IMR-90 (cell line): ENCODE data around the gene IPO13. TPM values are rescaled to one million over a fixed set of nuclear protein-coding genes. Genes with fewer than 3 reads are reported as not detected.

Experiments
- ATAC-seq: fragments of 200-7000 bp; cut with Tn5 transposase; 2 replicates; pipeline ENCODE4 v1.9.1; 2020; ENCODE audit warnings: low read depth, mild to moderate bottlenecking, moderate library complexity
- BruUV-seq: library from RNA; stranded (reverse); fragments of 400-500 nt; replicated peaks from 2 replicates; lab custom pipeline; 2021; lab: Mats Ljungman, UMichigan
- CTCF ChIA-PET: fragments of 300-600 bp; formaldehyde crosslinking; extraction: SDS; loops from one replicate; lab custom pipeline; 2021; ENCODE audit warnings: antibody characterized with exemption; lab: Yijun Ruan, JAX
- POLR2A ChIA-PET: fragments of 300-600 bp; sonication (Branson Sonifier 250); formaldehyde crosslinking; loops from one replicate; lab custom pipeline; 2022; ENCODE audit warnings: antibody characterized with exemption; ENCODE audit not compliant: unreplicated experiment; lab: Charles Lee
- DNase-seq: peaks from one replicate; pipeline ENCODE4 v3.0.0; 2013
- H2AFZ ChIP-seq: replicated peaks from 2 replicates; pipeline ENCODE3; 2013; ENCODE audit warnings: low read length, mild to moderate bottlenecking; ENCODE audit not compliant: poor library complexity
- H2AK5ac ChIP-seq: 2 replicates; pipeline ENCODE4 v1.6.1; 2013; ENCODE audit warnings: low read depth, low read length, inconsistent platforms
- H2AK9ac ChIP-seq: replicated peaks from 2 replicates; pipeline ENCODE3; 2013; ENCODE audit warnings: mild to moderate bottlenecking, low read depth, low read length, moderate library complexity; ENCODE audit not compliant: poor library complexity
- H2BK120ac ChIP-seq: 2 replicates; pipeline ENCODE4 v1.6.1; 2013; ENCODE audit warnings: low read depth, low read length, inconsistent platforms
- H2BK15ac ChIP-seq: 3 replicates; pipeline ENCODE4 v1.6.1; 2013; ENCODE audit warnings: low read depth, low read length, inconsistent platforms
- H2BK20ac ChIP-seq: 2 replicates; pipeline ENCODE4 v1.6.1; 2013; ENCODE audit warnings: low read depth, mild to moderate bottlenecking, inconsistent platforms, low read length, moderate library complexity
- H2BK5ac ChIP-seq: 2 replicates; pipeline ENCODE4 v1.6.1; 2013; ENCODE audit warnings: mild to moderate bottlenecking, low read depth, low read length, inconsistent platforms; ENCODE audit not compliant: poor library complexity, severe bottlenecking
- H3K14ac ChIP-seq: replicated peaks from 2 replicates; pipeline ENCODE4 v1.6.1; 2013; ENCODE audit warnings: low read depth, low read length, inconsistent platforms
- H3K18ac ChIP-seq: 2 replicates; pipeline ENCODE4 v1.6.1; 2013; ENCODE audit warnings: low read depth, low read length, control low read depth
- H3K23ac ChIP-seq: 2 replicates; pipeline ENCODE4 v1.6.1; 2013; ENCODE audit warnings: low read depth, low read length, inconsistent platforms
- H3K27ac ChIP-seq: 2 replicates; pipeline ENCODE4 v1.5.1; 2013; ENCODE audit warnings: mild to moderate bottlenecking, control low read depth, low read length; ENCODE audit not compliant: insufficient read depth
- H3K27me3 ChIP-seq: 2 replicates; pipeline ENCODE4 v1.6.1; 2013; ENCODE audit warnings: low read length; ENCODE audit not compliant: control insufficient read depth, insufficient read depth
- H3K36me3 ChIP-seq: 2 replicates; pipeline ENCODE4 v1.6.1; 2013; ENCODE audit warnings: low read length, mixed read lengths; ENCODE audit not compliant: control insufficient read depth, insufficient read depth
- H3K4ac ChIP-seq: 2 replicates; pipeline ENCODE4 v1.6.1; 2013; ENCODE audit warnings: low read depth, low read length, inconsistent platforms
- H3K4me1 ChIP-seq: 2 replicates; pipeline ENCODE4 v1.6.1; 2013; ENCODE audit warnings: low read length, mixed read lengths; ENCODE audit not compliant: control insufficient read depth, insufficient read depth
- H3K4me2 ChIP-seq: 2 replicates; pipeline ENCODE4 v1.6.1; 2013; ENCODE audit warnings: low read depth, mild to moderate bottlenecking, control low read depth, low read length, moderate library complexity
- H3K4me3 ChIP-seq: 2 replicates; pipeline ENCODE4 v1.5.1; 2013; ENCODE audit warnings: low read depth, mild to moderate bottlenecking, control low read depth, low read length, moderate library complexity; ENCODE audit not compliant: insufficient read depth
- H3K56ac ChIP-seq: 2 replicates; pipeline ENCODE4 v1.6.1; 2013; ENCODE audit warnings: low read length, inconsistent platforms; ENCODE audit not compliant: insufficient read depth; ENCODE audit errors: extremely low read depth
- H3K79me1 ChIP-seq, 2 experiments: 2 replicates each; pipeline ENCODE4 v1.6.1; 2013; ENCODE audit warnings: low read length in 2 of 2, inconsistent platforms in 1 of 2, low read depth in 1 of 2
- H3K9ac ChIP-seq: 2 replicates; pipeline ENCODE4 v1.6.1; 2013; ENCODE audit warnings: low read depth, low read length, control low read depth
- H3K9me1 ChIP-seq: 2 replicates; pipeline ENCODE4 v1.6.1; 2013; ENCODE audit warnings: low read length, inconsistent platforms; ENCODE audit not compliant: insufficient read depth
- H3K9me3 ChIP-seq: 2 replicates; pipeline ENCODE4 v1.6.1; 2013; ENCODE audit warnings: low read length; ENCODE audit not compliant: control insufficient read depth, insufficient read depth
- H4K20me1 ChIP-seq: 2 replicates; pipeline ENCODE4 v1.6.1; 2013; ENCODE audit warnings: low read length, inconsistent platforms; ENCODE audit not compliant: insufficient read depth
- H4K5ac ChIP-seq: 2 replicates; pipeline ENCODE4 v1.6.1; 2013; ENCODE audit warnings: mild to moderate bottlenecking, low read depth, low read length, control low read depth
- H4K8ac ChIP-seq, 2 experiments: 2 replicates each; pipeline ENCODE4 v1.6.1; 2013; ENCODE audit warnings: low read depth in 2 of 2, low read length in 2 of 2, control low read depth in 1 of 2, inconsistent platforms in 1 of 2
- H4K91ac ChIP-seq: 2 replicates; pipeline ENCODE4 v1.6.1; 2013; ENCODE audit warnings: low read depth, low read length, inconsistent platforms; ENCODE audit not compliant: insufficient read depth
- FOS ChIP-seq: fragments of 150-350 bp; IDR thresholded peaks from 2 replicates; pipeline ENCODE4 v1.6.1; 2016; ENCODE audit warnings: low read depth, low read length
- MAFK ChIP-seq: IDR thresholded peaks from 2 replicates; pipeline ENCODE4 v1.6.1; 2012; ENCODE audit warnings: low read depth, low read length, improper control_type of control experiment
- POLR2A ChIP-seq: IDR thresholded peaks from 2 replicates; pipeline ENCODE4 v1.6.1; 2012; ENCODE audit warnings: mild to moderate bottlenecking, low read depth, low read length
- RAD21 ChIP-seq: IDR thresholded peaks from 2 replicates; pipeline ENCODE4 v1.6.1; 2012; ENCODE audit warnings: low read length, improper control_type of control experiment
- RFX5 ChIP-seq: IDR thresholded peaks from 2 replicates; pipeline ENCODE4 v1.8.0; 2012; ENCODE audit warnings: low read depth, mild to moderate bottlenecking, low read length, moderate library complexity
- WGBS, 2 experiments: methylation state at CpG; one replicate each; pipeline versions ENCODE4 v1.1.5 to v1.1.7; 2013; ENCODE audit warnings: missing lambda C conversion rate in 2 of 2; ENCODE audit not compliant: insufficient read length in 1 of 2; ENCODE audit errors: extremely low coverage in 2 of 2; 5-methylcytosine and 5-hydroxymethylcytosine counted together
- dilution Hi-C: fragments of 300-500 bp; cut with HindIII; formaldehyde crosslinking; loops from one replicate; pipeline ENCODE4 v1.14.3; 2018; ENCODE audit warnings: low sequenced_read_pairs; ENCODE audit not compliant: unreplicated experiment
- in situ Hi-C: fragments of 300-500 bp; cut with MboI; formaldehyde crosslinking; loops from 3 replicates; pipeline ENCODE4 v1.14.3; 2019; ENCODE audit warnings: low sequenced_read_pairs, inconsistent platforms, mixed read lengths
- intact Hi-C: fragments of 100-400 bp; cut with micrococcal nuclease; formaldehyde crosslinking; loops from 2 replicates; pipeline ENCODE4 v1.10.0; 2022
- polyA plus RNA-seq, 3 experiments: library from polyadenylated mRNA; depleted of rRNA; stranded (reverse); fragments of >200 nt; gene quantifications; 2 replicates each; pipeline ENCODE4 v1.2.3, GENCODE V29; 2012; ENCODE audit warnings: low replicate concordance in 1 of 3
- total RNA-seq: library from RNA; depleted of rRNA; stranded (reverse); fragments of >200 nt; gene quantifications from 2 replicates; pipeline ENCODE4 v1.2.3, GENCODE V29; 2012
- TF ChIP-seq, protein P1 (sequence below): fragments of 150-350 bp; IDR thresholded peaks from 2 replicates; pipeline ENCODE4 v1.6.1; 2016; ENCODE audit warnings: low read depth, mild to moderate bottlenecking, low read length, moderate library complexity, borderline replicate concordance
- TF ChIP-seq, protein P2 (sequence below): conservative IDR thresholded peaks from 2 replicates; pipeline ENCODE4 v1.5.1; 2012; ENCODE audit warnings: mild to moderate bottlenecking, low read depth, low read length, improper control_type of control experiment

Gene IPO13
- total and polyA plus RNA-seq, 2 of the 4 experiments (the other 2 are of a cell fraction): 15.2 to 18.7 TPM

DNA sequence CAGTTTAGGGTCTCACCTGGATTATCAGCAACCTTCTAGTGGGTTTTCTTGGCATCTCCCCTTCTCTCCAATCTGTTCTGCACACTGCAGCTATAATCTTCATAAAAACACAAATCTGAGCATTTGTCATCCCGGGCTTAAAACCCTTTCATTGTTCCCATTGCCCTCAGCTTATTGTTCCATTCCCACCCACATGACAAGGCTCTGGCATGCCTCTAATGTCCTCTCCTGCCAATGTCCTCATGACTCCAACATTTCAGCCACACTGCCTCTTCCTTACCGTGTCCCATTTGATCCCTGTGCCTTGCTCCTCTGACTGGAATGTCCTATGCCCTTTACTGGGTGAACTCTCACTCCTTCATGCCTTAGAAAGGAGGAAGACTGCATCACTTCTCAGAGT is 15.6 kb downstream of the IPO13 start:
- no peak overlapping the region for H3K4me3 ChIP-seq
- no peak overlapping the region for H4K8ac ChIP-seq
- no peak overlapping the region for H3K56ac ChIP-seq
- WGBS, 2 experiments: 88% methylated on average over 1 of the region's 2 CpGs; no CpG with 5 or more reads in 1 of the 2 experiments
- no peaks in the 10 kb centered on the region for H3K4me1 ChIP-seq
- no peak overlapping the region for H2AFZ ChIP-seq
- no peak overlapping the region for H2BK20ac ChIP-seq
- POLR2A ChIA-PET: no interaction called here
- in situ Hi-C loops (loop anchor here (25.0 kb wide), 1 partner anchor 425 kb away; the partner anchor contains the start of gene PTPRF), dilution Hi-C loops (no loop called here), intact Hi-C loops (no loop called here)
- no peak overlapping the region for H2AK5ac ChIP-seq
- no peak overlapping the region for H3K18ac ChIP-seq
- H3K79me1 ChIP-seq: 0 out of 4 replicates have a peak, but pooled peaks cover 0 to 3% of the 10 kb centered on the region in 2 experiments
- H3K9me1 ChIP-seq: peaks cover 13% of the 10 kb centered on the region
- H4K20me1 ChIP-seq: peaks cover 7% of the 10 kb centered on the region; the same call in 1 of the 2 replicates
- no peak overlapping the region for H3K4ac ChIP-seq
- H3K9ac ChIP-seq: no peak overlapping the region
- no peak overlapping the region for H2BK120ac ChIP-seq
- no peaks in the 10 kb centered on the region for H3K9me3 ChIP-seq
- CTCF ChIA-PET: no interaction called here
- DNase-seq (no peak), ATAC-seq (no peak)
- peaks cover 48% of the 10 kb centered on the region for H3K36me3 ChIP-seq
- TF ChIP-seq RFX5 (no peak), FOS (no peak), RAD21 (no peak), MAFK (no peak), POLR2A (no peak)
- TF ChIP-seq, protein P1, sequence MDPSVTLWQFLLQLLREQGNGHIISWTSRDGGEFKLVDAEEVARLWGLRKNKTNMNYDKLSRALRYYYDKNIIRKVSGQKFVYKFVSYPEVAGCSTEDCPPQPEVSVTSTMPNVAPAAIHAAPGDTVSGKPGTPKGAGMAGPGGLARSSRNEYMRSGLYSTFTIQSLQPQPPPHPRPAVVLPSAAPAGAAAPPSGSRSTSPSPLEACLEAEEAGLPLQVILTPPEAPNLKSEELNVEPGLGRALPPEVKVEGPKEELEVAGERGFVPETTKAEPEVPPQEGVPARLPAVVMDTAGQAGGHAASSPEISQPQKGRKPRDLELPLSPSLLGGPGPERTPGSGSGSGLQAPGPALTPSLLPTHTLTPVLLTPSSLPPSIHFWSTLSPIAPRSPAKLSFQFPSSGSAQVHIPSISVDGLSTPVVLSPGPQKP: no peak
- TF ChIP-seq, protein P2, sequence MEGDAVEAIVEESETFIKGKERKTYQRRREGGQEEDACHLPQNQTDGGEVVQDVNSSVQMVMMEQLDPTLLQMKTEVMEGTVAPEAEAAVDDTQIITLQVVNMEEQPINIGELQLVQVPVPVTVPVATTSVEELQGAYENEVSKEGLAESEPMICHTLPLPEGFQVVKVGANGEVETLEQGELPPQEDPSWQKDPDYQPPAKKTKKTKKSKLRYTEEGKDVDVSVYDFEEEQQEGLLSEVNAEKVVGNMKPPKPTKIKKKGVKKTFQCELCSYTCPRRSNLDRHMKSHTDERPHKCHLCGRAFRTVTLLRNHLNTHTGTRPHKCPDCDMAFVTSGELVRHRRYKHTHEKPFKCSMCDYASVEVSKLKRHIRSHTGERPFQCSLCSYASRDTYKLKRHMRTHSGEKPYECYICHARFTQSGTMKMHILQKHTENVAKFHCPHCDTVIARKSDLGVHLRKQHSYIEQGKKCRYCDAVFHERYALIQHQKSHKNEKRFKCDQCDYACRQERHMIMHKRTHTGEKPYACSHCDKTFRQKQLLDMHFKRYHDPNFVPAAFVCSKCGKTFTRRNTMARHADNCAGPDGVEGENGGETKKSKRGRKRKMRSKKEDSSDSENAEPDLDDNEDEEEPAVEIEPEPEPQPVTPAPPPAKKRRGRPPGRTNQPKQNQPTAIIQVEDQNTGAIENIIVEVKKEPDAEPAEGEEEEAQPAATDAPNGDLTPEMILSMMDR: no peak
- no peak overlapping the region for H4K5ac ChIP-seq
- H2AK9ac ChIP-seq: no peak overlapping the region
- no peak overlapping the region for H4K91ac ChIP-seq
- H2BK15ac ChIP-seq: no peak overlapping the region
- no peak overlapping the region for H2BK5ac ChIP-seq
- no peak overlapping the region for H3K27ac ChIP-seq
- H3K23ac ChIP-seq: no peak overlapping the region
- no peak overlapping the region for H3K4me2 ChIP-seq
- no peaks in the 10 kb centered on the region for H3K27me3 ChIP-seq
- no peak overlapping the region for H3K14ac ChIP-seq
- BruUV-seq: no TSS peak
